ENCODE measurements around the gene OR56A1.

OR56A1 gene

GRCh38 chr11:5989203-5989602 is 41.4 kb downstream of the OR56A1 start:
- no peak for DNase-seq (ENCODE audit: low read depth)

DNA sequence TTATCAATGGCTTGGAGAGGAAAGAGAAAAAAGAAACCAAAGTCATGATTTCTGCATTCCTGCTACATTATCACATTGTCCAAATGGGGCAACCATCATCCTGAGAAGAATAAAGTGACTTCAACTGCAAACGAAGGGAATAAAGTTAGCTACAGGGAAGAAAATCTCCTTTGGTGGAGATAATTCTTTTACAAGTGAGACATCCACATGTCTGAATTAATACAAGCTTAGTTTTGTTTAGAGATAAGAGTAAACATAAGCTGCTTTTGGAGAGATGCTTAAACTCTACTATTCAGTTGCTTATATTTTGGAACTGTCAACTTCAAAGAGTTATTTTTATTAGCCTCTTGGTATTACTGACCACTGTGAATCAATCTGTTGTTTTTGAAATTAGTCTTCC is 43.7 kb downstream of the OR56A1 start, which contains the start of gene OR52L1:
OR52L1 (minus strand) TSS at position 101 of the 400 bp plus-strand sequence; CDS start at position 46, 55 bp downstream.
- no peak for DNase-seq (ENCODE audit: low read depth)

DNA sequence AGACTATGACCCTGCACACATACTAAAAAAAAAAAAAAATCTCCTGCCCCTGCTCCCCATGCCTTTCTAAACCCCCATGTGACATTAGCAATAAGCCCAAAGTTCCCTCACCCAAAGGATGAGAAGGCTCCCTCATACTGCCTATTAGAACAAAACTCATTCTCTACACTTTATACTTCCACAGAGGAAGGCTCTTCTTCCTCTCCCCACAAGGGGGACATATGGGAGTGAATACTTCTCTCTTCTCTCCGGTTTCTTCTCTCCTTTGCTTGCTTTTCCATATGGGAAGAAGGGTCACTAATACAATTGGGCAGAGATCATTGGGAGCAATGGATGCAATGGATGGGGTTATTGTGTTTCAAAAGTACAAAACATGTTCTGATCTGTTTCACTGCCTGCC is 47.1 kb downstream of the OR56A1 start:
- DNase-seq (ENCODE audit: low read depth): no peak

- no peak for DNase-seq (ENCODE audit: low read depth)
Measured at GRCh38 chr11:5973530-5973929, 57.0 kb downstream of the OR56A1 start.
